Suprapubic skin (tissue), 4 donors: ENCODE data around the gene ENGASE.

Experiments
- CTCF ChIP-seq, 2 donors: fragments of 200-600 bp in 1 of 2; fragments of 450-650 bp in 1 of 2; sonication (generic) in 1 of 2; IDR thresholded peaks; one replicate each; pipeline ENCODE4 v1.5.1; 2016 to 2019; ENCODE audit warnings: antibody characterized with exemption in 2 of 2, mild to moderate bottlenecking in 1 of 2, moderate library complexity in 1 of 2
- POLR2A ChIP-seq, 2 donors: fragments of 450-650 bp; IDR thresholded peaks; one replicate each; pipeline ENCODE4 v1.6.1; 2017; ENCODE audit warnings: antibody characterized with exemption in 2 of 2, mild to moderate bottlenecking in 2 of 2, moderate library complexity in 2 of 2
- POLR2AphosphoS5 ChIP-seq, 3 donors: sonication (generic); formaldehyde crosslinking; IDR thresholded peaks; one replicate each; pipeline ENCODE4 v1.6.1; 2017; ENCODE audit warnings: antibody characterized with exemption in 3 of 3

GRCh38 chr17:79072544-79072943 is 2.1 kb upstream of the ENGASE start:
- TF ChIP-seq POLR2AphosphoS5 (IDR thresholded peaks at IDR 0.05) (no peak), CTCF (IDR thresholded peaks at IDR 0.05) (no peak), POLR2A (IDR thresholded peaks at IDR 0.05) (no peak)
